ENCODE data around the gene FAM13A.

DNA sequence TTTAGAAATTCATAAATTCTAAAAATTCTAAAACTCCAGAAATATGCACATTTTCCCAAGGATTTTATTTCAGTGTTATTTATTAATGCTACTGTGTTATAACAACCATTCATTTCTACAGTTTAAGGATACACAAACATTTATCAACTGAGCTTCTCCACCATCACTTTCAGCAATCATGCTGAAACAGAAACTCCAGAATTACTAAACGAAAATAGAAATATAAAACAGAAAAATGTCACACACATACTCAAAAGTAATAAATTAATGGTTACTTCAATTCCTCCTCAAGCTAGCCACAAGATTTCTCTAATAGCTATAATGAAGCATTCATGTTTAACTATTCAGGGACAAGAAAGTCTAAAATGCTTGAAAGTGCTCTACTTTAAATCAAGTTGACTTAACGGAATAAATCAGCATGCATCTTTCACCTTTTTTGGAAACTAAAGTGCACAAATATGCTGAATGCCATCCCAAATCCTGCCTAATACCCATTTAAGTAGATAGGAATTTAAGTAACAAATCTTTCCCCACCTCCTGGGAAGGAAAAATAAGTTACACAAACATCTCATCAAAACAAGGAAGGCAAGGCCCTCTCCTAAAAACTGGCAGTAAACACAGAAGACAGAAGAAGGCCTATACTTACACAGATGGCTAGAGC, 563 bp downstream of the FAM13A start:
- TF ChIP-seq, protein P1, sequence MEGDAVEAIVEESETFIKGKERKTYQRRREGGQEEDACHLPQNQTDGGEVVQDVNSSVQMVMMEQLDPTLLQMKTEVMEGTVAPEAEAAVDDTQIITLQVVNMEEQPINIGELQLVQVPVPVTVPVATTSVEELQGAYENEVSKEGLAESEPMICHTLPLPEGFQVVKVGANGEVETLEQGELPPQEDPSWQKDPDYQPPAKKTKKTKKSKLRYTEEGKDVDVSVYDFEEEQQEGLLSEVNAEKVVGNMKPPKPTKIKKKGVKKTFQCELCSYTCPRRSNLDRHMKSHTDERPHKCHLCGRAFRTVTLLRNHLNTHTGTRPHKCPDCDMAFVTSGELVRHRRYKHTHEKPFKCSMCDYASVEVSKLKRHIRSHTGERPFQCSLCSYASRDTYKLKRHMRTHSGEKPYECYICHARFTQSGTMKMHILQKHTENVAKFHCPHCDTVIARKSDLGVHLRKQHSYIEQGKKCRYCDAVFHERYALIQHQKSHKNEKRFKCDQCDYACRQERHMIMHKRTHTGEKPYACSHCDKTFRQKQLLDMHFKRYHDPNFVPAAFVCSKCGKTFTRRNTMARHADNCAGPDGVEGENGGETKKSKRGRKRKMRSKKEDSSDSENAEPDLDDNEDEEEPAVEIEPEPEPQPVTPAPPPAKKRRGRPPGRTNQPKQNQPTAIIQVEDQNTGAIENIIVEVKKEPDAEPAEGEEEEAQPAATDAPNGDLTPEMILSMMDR (IDR thresholded peaks at IDR 0.05): no peak
- no peak for TF ChIP-seq ZFX (IDR thresholded peaks at IDR 0.05; ENCODE audit: borderline replicate concordance)
